GM12878 (cell line): ENCODE measurements around the gene CLEC4G. TPM values are rescaled to one million over a fixed set of nuclear protein-coding genes. Genes with fewer than 3 reads are reported as not detected.

Source experiments
- ATAC-seq: fragments of 200-7000 bp; cut with Tn5 transposase; 3 replicates; pipeline ENCODE4 v1.9.1; 2020; ENCODE audit warnings: mild to moderate bottlenecking, moderate library complexity
- BruUV-seq: library from RNA; stranded (reverse); fragments of 400-500 nt; replicated peaks from 2 replicates; lab custom pipeline; 2021; lab: Mats Ljungman, UMichigan
- CTCF ChIA-PET: fragments of 300-600 bp; sonication (Branson Sonifier 250); formaldehyde crosslinking; extraction: SDS; loops from one replicate; lab custom pipeline; 2021; ENCODE audit warnings: inconsistent platforms; lab: Yijun Ruan, JAX
- POLR2A ChIA-PET: fragments of 350-600 bp; formaldehyde crosslinking; extraction: SDS; loops from one replicate; lab custom pipeline; 2021; ENCODE audit warnings: inconsistent platforms; lab: Charles Lee
- RAD21 ChIA-PET: fragments of 300-600 bp; sonication (Branson Sonifier 250); formaldehyde crosslinking; loops from one replicate; lab custom pipeline; 2023; ENCODE audit warnings: antibody characterized with exemption; ENCODE audit not compliant: unreplicated experiment; lab: Charles Lee
- SMC1A ChIA-PET: fragments of 300-600 bp; sonication (Branson Sonifier 250); formaldehyde crosslinking; loops from one replicate; lab custom pipeline; 2023; ENCODE audit not compliant: unreplicated experiment, uncharacterized antibody; lab: Charles Lee
- DNase-seq: peaks from one replicate; pipeline ENCODE4 v3.0.0-alpha.2; 2011; ENCODE audit warnings: low read depth, low spot score
- FAIRE-seq: peaks from 3 replicates; lab custom pipeline; 2011; peaks lifted over from hg19 to GRCh38; lab: Jason Lieb, UNC
- H2AFZ ChIP-seq: 2 replicates; pipeline ENCODE4 v1.6.0; 2011; ENCODE audit warnings: low read depth, low read length, control low read depth; ENCODE audit not compliant: control insufficient read depth
- H3K27ac ChIP-seq: 2 replicates; pipeline ENCODE4 v1.5.1; 2011; ENCODE audit warnings: control low read depth; ENCODE audit not compliant: control insufficient read depth, insufficient read depth
- H3K27me3 ChIP-seq, 2 experiments: replicated peaks in 1 of 2; 2 replicates each; pipeline versions ENCODE4 v1.6.0 to v1.6.1; 2011; ENCODE audit warnings: low read length in 1 of 2; ENCODE audit not compliant: control insufficient read depth in 2 of 2, insufficient read depth in 2 of 2
- H3K36me3 ChIP-seq, 2 experiments: 2 replicates each; pipeline ENCODE4 v1.5.1; 2011; ENCODE audit warnings: low read length in 1 of 2; ENCODE audit not compliant: control insufficient read depth in 2 of 2, insufficient read depth in 2 of 2
- H3K4me1 ChIP-seq: 2 replicates; pipeline ENCODE4 v1.6.1; 2011; ENCODE audit warnings: mild to moderate bottlenecking, low read length, moderate library complexity, mixed read lengths; ENCODE audit not compliant: control insufficient read depth, insufficient read depth
- H3K4me2 ChIP-seq: 2 replicates; pipeline ENCODE4 v1.6.0; 2011; ENCODE audit warnings: control low read depth; ENCODE audit not compliant: control insufficient read depth, insufficient read depth
- H3K4me3 ChIP-seq: fragments of 200-600 bp; sonication (generic); 2 replicates; pipeline ENCODE4 v1.5.1; 2016
- H3K79me2 ChIP-seq: 2 replicates; pipeline ENCODE4 v1.6.0; 2011; ENCODE audit warnings: low read length; ENCODE audit not compliant: control insufficient read depth, insufficient read depth
- H3K9ac ChIP-seq: 2 replicates; pipeline ENCODE4 v1.8.0; 2011; ENCODE audit warnings: low read length, control low read depth, mixed read lengths; ENCODE audit not compliant: control insufficient read depth, insufficient read depth
- H3K9me3 ChIP-seq: replicated peaks from 3 replicates; pipeline ENCODE4 v1.5.1; 2011; ENCODE audit warnings: mild to moderate bottlenecking, low read length; ENCODE audit not compliant: control insufficient read depth, insufficient read depth
- H4K20me1 ChIP-seq: 2 replicates; pipeline ENCODE4 v1.6.0; 2011; ENCODE audit not compliant: control insufficient read depth, insufficient read depth
- CBFB ChIP-seq: IDR thresholded peaks from 2 replicates; pipeline ENCODE4 v1.6.1; 2016; ENCODE audit warnings: antibody characterized with exemption, low read depth
- CEBPZ ChIP-seq: fragments of 150-350 bp; IDR thresholded peaks from 2 replicates; pipeline ENCODE4 v1.6.1; 2016; ENCODE audit warnings: low read depth, low read length
- CTCF ChIP-seq, 3 experiments: IDR thresholded peaks in 2 of 3; conservative IDR thresholded peaks in 1 of 3; 2 replicates each; pipeline ENCODE4 v1.5.1; 2011; ENCODE audit warnings: low read depth in 3 of 3, low read length in 3 of 3, mild to moderate bottlenecking in 3 of 3, control low read depth in 2 of 3, moderate library complexity in 2 of 3, inconsistent platforms in 1 of 3, mixed read lengths in 1 of 3; ENCODE audit not compliant: control insufficient read depth in 2 of 3, insufficient read depth in 1 of 3; ENCODE audit errors: extremely low read depth in 1 of 3
- E2F8 ChIP-seq: fragments of 450-650 bp; IDR thresholded peaks from 2 replicates; pipeline ENCODE4 v1.6.1; 2018; ENCODE audit warnings: mild to moderate bottlenecking, low read depth, moderate library complexity; ENCODE audit not compliant: partially characterized antibody
- EED ChIP-seq: sonication (generic); IDR thresholded peaks from 2 replicates; pipeline ENCODE4 v1.6.1; 2016; ENCODE audit warnings: antibody characterized with exemption, low read depth
- ESRRA ChIP-seq: IDR thresholded peaks from 2 replicates; pipeline ENCODE4 v1.6.1; 2012; ENCODE audit warnings: mild to moderate bottlenecking, low read length, improper control_type of control experiment
- KLF5 ChIP-seq: fragments of 450-650 bp; IDR thresholded peaks from 2 replicates; pipeline ENCODE4 v1.6.1; 2014; ENCODE audit warnings: mild to moderate bottlenecking; ENCODE audit not compliant: partially characterized antibody
- MEF2A ChIP-seq: IDR thresholded peaks from 2 replicates; pipeline ENCODE4 v1.6.1; 2011; ENCODE audit warnings: low read depth, mild to moderate bottlenecking, low read length, moderate library complexity; ENCODE audit not compliant: insufficient read depth
- POLR2AphosphoS2 ChIP-seq: IDR thresholded peaks from 2 replicates; pipeline ENCODE4 v1.6.1; 2011; ENCODE audit warnings: low read depth, mild to moderate bottlenecking, low read length, improper control_type of control experiment, moderate library complexity
- SPI1 ChIP-seq: IDR thresholded peaks from 2 replicates; pipeline ENCODE4 v1.6.1; 2011; ENCODE audit warnings: low read depth, mild to moderate bottlenecking, low read length, moderate library complexity, borderline replicate concordance; ENCODE audit not compliant: insufficient read depth
- SUZ12 ChIP-seq: fragments of 200-600 bp; sonication (generic); IDR thresholded peaks from one replicate; pipeline ENCODE4 v1.6.1; 2018; ENCODE audit warnings: antibody characterized with exemption, mild to moderate bottlenecking; ENCODE audit not compliant: unreplicated experiment
- ZNF274 ChIP-seq: IDR thresholded peaks from one replicate; pipeline ENCODE4 v1.8.0; 2011; ENCODE audit not compliant: insufficient read length, insufficient read depth
- WGBS: methylation state at CpG from one replicate; pipeline ENCODE4 v1.1.6; 2016; ENCODE audit warnings: low lambda C conversion rate; ENCODE audit not compliant: insufficient replicate concordance, insufficient coverage; ENCODE audit errors: missing lambda C conversion rate; 5-methylcytosine and 5-hydroxymethylcytosine counted together
- in situ Hi-C: fragments of 300-500 bp; cut with MboI; formaldehyde crosslinking; loops from 9 replicates; pipeline ENCODE4 v1.14.3; 2018; ENCODE audit warnings: mixed read lengths
- intact Hi-C: fragments of 100-400 bp; cut with micrococcal nuclease; formaldehyde crosslinking; loops from one replicate; pipeline ENCODE4 v1.14.2; 2022; ENCODE audit not compliant: unreplicated experiment
- polyA plus RNA-seq, 11 experiments: library from polyadenylated mRNA; depleted of rRNA in 4 of 11; unstranded in 6 of 11; stranded (reverse) in 5 of 11; fragments of >200 nt; fragmentation: Nextera tagmentation in 4 of 11; fragmentation: Illumina TruSeq in 1 of 11; extraction: Ambion mirVana in 4 of 11; extraction: Trizol in 1 of 11; gene quantifications; 1 replicate in 1 of 11; 2 replicates in 10 of 11; pipeline versions ENCODE4 v1.2.1 to v1.2.3, GENCODE V29; 2011 to 2016; ENCODE audit warnings: inconsistent platforms in 2 of 11, missing spikeins in 2 of 11, low read depth in 1 of 11
- total RNA-seq, 4 experiments: library from RNA; depleted of rRNA in 3 of 4; stranded (reverse); fragments of >200 nt in 3 of 4; fragmentation: Illumina TruSeq in 1 of 4; extraction: Trizol in 1 of 4; gene quantifications; 2 replicates each; pipeline versions ENCODE4 v1.2.1 to v1.2.3, GENCODE V29; 2013 to 2021

CLEC4G gene
- total and polyA plus RNA-seq, 10 of the 15 experiments (the other 5 are each of a cell fraction or from before 2014, with no cell fraction given), result 0.04 TPM; not detected in 9

GRCh38 chr19:7701654-7702457 is 30.1 kb downstream of the CLEC4G start, which contains the start of gene FCER2:
Gene FCER2 (minus strand): TSS chr19:7702131. CDS start chr19:7699760, 2,371 bp downstream.
- WGBS, result under 1% methylated on average over 17 of the region's 20 CpGs
- peak within 1 kb of the TSS; percentile 100 for H3K4me3 ChIP-seq
- CTCF ChIA-PET, result interaction anchor here (0.5 to 2.2 kb wide), 4 partner anchors 10 to 168 kb away, joined by 3 to 15 read pairs (median 3); partner anchors contain the start of gene TRAPPC5
- RAD21 ChIA-PET, result interaction anchor here (0.5 to 2.5 kb wide), 10 partner anchors 10 to 357 kb away, joined by 3 to 11 read pairs (median 4); partner anchors contain the start of gene TRAPPC5
- BruUV-seq, result no TSS peak
- H3K79me2 ChIP-seq, result peaks cover 47% of the 10 kb centered on the region
- H3K36me3 ChIP-seq, result peaks cover 3 to 8% of the 10 kb centered on the region in 2 experiments; a peak in 3 of 4 replicates
- H3K9ac ChIP-seq, result peak within 1 kb of the TSS; percentile 81
- peak; percentile 67 for ATAC-seq
- FAIRE-seq, result peak; percentile 86
- SMC1A ChIA-PET, result interaction anchor here (1.0 to 5.5 kb wide), 2 partner anchors 21 to 98 kb away, joined by 3 to 26 read pairs; partner anchors contain the start of gene TRAPPC5
- H3K4me2 ChIP-seq, result peak within 1 kb of the TSS; percentile 97
- no peaks in the 10 kb centered on the region; the same call in 2 of the 3 replicates for H3K9me3 ChIP-seq
- peak; percentile 99 for DNase-seq
- H3K27ac ChIP-seq, result peak within 1 kb of the TSS; percentile 94
- intact Hi-C loops, result loop anchor here (1.0 to 10.0 kb wide), 4 partner anchors 41 to 493 kb away; no protein-coding TSS in a partner anchor
- H2AFZ ChIP-seq, result peak within 1 kb of the TSS; percentile 49; the same call in 1 of the 2 replicates
- no peaks in the 10 kb centered on the region for H3K27me3 ChIP-seq
- peaks cover 59% of the 10 kb centered on the region for H3K4me1 ChIP-seq
- no peaks in the 10 kb centered on the region for H4K20me1 ChIP-seq
- in situ Hi-C loops, result loop anchor here (10.0 kb wide), 2 partner anchors 517 to 1177 kb away; no protein-coding TSS in a partner anchor
- POLR2A ChIA-PET, result interaction anchor here (0.9 to 1.4 kb wide), 4 partner anchors 17 to 368 kb away, joined by 3 to 5 read pairs (median 4); no protein-coding TSS in a partner anchor
- no peak for TF ChIP-seq KLF5
- TF ChIP-seq ESRRA, result peak; percentile 97
- no peak for TF ChIP-seq SUZ12
- TF ChIP-seq MEF2A, result peak; percentile 92
- no peak for TF ChIP-seq CTCF (IDR thresholded peaks at IDR 0.05 in 2 of 3, conservative IDR thresholded peaks at IDR 0.05 in 1 of 3; ENCODE audit: control insufficient read depth in 2 of 3, extremely low read depth in 1 of 3, insufficient read depth in 1 of 3, low read depth in 3 of 3, low read length in 3 of 3)
- TF ChIP-seq ZNF274, result no peak
- peak; percentile 87 for TF ChIP-seq CBFB
- TF ChIP-seq CEBPZ, result no peak
- peak; percentile 39; the same call in 1 of the 2 replicates for TF ChIP-seq POLR2AphosphoS2
- TF ChIP-seq SPI1, result peak; percentile 97
- no peak for TF ChIP-seq E2F8
- peak; percentile 79 for TF ChIP-seq EED
